Measurements from ENCODE around the gene PTPRO. TPM values are rescaled to one million over a fixed set of nuclear protein-coding genes. Genes with fewer than 3 reads are reported as not detected.

The PTPRO gene
- total RNA-seq, 1 donor from 2014 or later = 0.74 TPM

GRCh38 chr12:15304296-15304695 lies 18.0 kb upstream of the PTPRO start:
- no peak for DNase-seq (ENCODE audit: low spot score)
- Mint-ChIP-seq H3K36me3 (ENCODE audit: low read depth, unreplicated experiment) (peaks cover 6% of the 10 kb centered on the region), H3K9me3 (ENCODE audit: unreplicated experiment) (peaks cover 6% of the 10 kb centered on the region), H3K27me3 (ENCODE audit: unreplicated experiment) (peaks cover 1% of the 10 kb centered on the region), H3K27ac (ENCODE audit: unreplicated experiment) (no peak overlapping the region), H3K4me3 (ENCODE audit: unreplicated experiment) (no peak overlapping the region), H3K4me1 (ENCODE audit: unreplicated experiment) (no peaks in the 10 kb centered on the region)
- TF ChIP-seq CTCF (IDR thresholded peaks at IDR 0.05; ENCODE audit: unreplicated experiment) = no peak

DNA sequence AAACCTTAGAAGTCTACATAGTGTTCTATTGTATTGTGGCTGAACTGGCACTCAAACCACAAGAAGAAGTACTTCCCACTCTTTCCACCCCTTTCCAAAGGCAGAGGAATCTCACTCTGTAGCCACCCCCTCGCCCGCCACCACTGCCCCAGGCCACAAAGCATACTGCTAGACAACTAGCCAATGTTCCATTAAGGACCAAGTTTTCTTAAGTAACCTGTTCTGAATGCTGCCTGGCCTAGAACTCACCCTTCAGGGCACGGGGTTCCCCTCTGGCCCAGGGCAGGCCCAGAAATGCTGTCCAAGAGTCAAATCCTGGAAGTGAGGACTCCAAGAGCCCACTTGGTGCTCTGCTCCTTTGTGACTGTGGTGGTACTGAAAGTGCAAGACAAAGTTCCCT lies 15.7 kb upstream of the PTPRO start:
- Mint-ChIP-seq H3K27me3 (ENCODE audit: unreplicated experiment) (no peaks in the 10 kb centered on the region), H3K27ac (ENCODE audit: unreplicated experiment) (no peak overlapping the region), H3K36me3 (ENCODE audit: low read depth, unreplicated experiment) (no peaks in the 10 kb centered on the region), H3K9me3 (ENCODE audit: unreplicated experiment) (no peaks in the 10 kb centered on the region), H3K4me1 (ENCODE audit: unreplicated experiment) (no peaks in the 10 kb centered on the region), H3K4me3 (ENCODE audit: unreplicated experiment) (no peak overlapping the region)
- TF ChIP-seq CTCF (IDR thresholded peaks at IDR 0.05; ENCODE audit: unreplicated experiment) = no peak
- DNase-seq (ENCODE audit: low spot score) = no peak

DNA sequence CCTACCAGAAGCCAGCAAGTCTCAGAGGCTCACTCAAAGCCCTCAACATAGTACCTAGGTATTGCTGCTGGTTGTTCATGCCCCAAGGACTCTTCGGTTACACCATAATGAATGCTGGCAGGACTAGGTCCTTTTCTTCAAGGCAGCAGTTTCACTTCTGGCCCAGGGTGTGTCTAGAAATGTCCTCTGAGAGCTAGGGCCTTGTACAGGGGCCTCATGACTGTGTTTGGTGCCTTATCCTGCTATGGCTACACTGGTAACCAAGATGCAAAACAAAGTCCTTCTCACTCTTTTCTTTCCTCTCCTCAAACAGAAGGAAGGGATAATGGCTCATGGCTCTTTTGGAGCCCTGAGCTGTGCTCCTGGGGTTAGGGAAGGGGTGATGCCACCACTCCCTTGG lies 15.2 kb upstream of the PTPRO start:
- Mint-ChIP-seq H3K27ac (ENCODE audit: unreplicated experiment) (no peak overlapping the region), H3K27me3 (ENCODE audit: unreplicated experiment) (no peaks in the 10 kb centered on the region), H3K9me3 (ENCODE audit: unreplicated experiment) (no peaks in the 10 kb centered on the region), H3K4me1 (ENCODE audit: unreplicated experiment) (no peaks in the 10 kb centered on the region), H3K36me3 (ENCODE audit: low read depth, unreplicated experiment) (no peaks in the 10 kb centered on the region), H3K4me3 (ENCODE audit: unreplicated experiment) (no peak overlapping the region)
- DNase-seq (ENCODE audit: low spot score) = no peak
- TF ChIP-seq CTCF (IDR thresholded peaks at IDR 0.05; ENCODE audit: unreplicated experiment) = no peak

- no peak for TF ChIP-seq CTCF (IDR thresholded peaks at IDR 0.05; ENCODE audit: unreplicated experiment)
- Mint-ChIP-seq H3K9me3 (ENCODE audit: unreplicated experiment) (no peaks in the 10 kb centered on the region), H3K4me1 (ENCODE audit: unreplicated experiment) (peaks cover 10% of the 10 kb centered on the region), H3K27ac (ENCODE audit: unreplicated experiment) (no peak overlapping the region), H3K27me3 (ENCODE audit: unreplicated experiment) (peaks cover 3% of the 10 kb centered on the region), H3K36me3 (ENCODE audit: low read depth, unreplicated experiment) (no peaks in the 10 kb centered on the region), H3K4me3 (ENCODE audit: unreplicated experiment) (no peak overlapping the region)
- DNase-seq (ENCODE audit: low spot score) = no peak
Measured at GRCh38 chr12:15318841-15319240, 3.5 kb upstream of the PTPRO start.

DNA sequence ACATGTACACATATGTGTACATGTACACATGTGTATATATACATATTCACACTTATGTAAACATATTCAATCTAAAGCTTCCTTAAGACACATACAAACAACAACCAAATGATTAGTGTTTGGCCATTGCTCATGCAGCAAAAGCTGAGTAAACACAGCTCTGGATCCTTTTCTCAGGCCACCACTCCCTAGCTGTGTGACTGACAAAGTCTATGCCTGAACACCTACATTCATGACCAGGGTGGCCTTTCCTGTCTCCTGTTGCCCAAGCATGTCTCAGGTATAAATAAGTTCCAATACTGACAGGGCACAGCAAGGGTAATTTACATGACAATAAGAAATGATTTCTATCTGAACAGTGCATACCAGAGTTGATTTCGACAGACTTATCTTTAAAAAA lies 1.4 kb upstream of the PTPRO start:
- no peak for TF ChIP-seq CTCF (IDR thresholded peaks at IDR 0.05; ENCODE audit: unreplicated experiment)
- Mint-ChIP-seq H3K4me1 (ENCODE audit: unreplicated experiment) (peaks cover 10% of the 10 kb centered on the region), H3K27ac (ENCODE audit: unreplicated experiment) (no peak overlapping the region), H3K4me3 (ENCODE audit: unreplicated experiment) (no peak overlapping the region), H3K27me3 (ENCODE audit: unreplicated experiment) (peaks cover 3% of the 10 kb centered on the region), H3K36me3 (ENCODE audit: low read depth, unreplicated experiment) (no peaks in the 10 kb centered on the region), H3K9me3 (ENCODE audit: unreplicated experiment) (no peaks in the 10 kb centered on the region)
- no peak for DNase-seq (ENCODE audit: low spot score)

Measured in endothelial cell (in vitro differentiated cells).